Fibroblast of gingiva (primary cell): ENCODE measurements around the gene IFNL4.
A peak's percentile ranks its signal among the peaks of the same experiment; 100 is the strongest.
"Not testable (repeated sequence)": the region's sequence is repeated elsewhere in the genome, so short reads cannot be mapped to it uniquely, and the experiment has no call there.

Source experiments
- DNase-seq: peaks from one replicate; pipeline ENCODE4 v3.0.0-alpha.2; 2011; ENCODE audit warnings: low read depth

Gene IFNL4

DNA sequence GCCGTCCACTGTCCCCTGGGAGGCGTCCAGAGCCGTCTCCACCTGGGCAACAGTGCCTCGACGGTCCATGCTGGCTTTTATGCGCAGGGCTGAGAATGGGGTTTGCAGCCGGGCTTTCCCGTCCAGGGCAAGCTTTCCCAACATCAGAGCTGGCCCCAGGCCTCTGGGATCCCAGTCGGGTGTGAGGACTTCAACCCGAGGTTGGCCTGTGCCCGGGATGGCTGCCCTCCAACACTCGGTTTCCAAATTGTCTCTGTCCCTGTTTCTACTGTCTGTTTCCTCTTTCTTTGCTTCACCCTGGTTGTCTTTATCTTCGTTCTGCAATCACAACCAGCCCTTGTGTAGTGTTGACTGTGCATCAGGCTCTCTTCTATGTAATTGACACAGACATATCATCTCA, at the start of gene IFNL4:
Gene IFNL4 (minus strand): TSS at position 51 of the 400 bp plus-strand sequence.
- DNase-seq: no peak

DNA sequence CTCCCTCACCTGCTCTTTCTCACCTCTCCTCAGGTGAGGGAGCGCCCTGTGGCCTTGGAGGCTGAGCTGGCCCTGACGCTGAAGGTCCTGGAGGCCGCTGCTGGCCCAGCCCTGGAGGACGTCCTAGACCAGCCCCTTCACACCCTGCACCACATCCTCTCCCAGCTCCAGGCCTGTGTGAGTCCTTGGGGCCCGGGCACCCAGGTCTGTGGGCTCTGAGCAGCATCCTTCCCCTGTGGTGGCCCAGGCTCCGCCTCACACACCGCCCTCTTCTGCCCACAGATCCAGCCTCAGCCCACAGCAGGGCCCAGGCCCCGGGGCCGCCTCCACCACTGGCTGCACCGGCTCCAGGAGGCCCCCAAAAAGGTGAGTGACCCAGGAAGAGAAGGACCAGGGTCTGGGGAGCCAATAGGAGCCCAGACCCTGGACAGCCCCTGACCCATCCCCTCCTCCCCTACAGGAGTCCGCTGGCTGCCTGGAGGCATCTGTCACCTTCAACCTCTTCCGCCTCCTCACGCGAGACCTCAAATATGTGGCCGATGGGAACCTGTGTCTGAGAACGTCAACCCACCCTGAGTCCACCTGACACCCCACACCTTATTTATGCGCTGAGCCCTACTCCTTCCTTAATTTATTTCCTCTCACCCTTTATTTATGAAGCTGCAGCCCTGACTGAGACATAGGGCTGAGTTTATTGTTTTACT, 49.4 kb upstream of the IFNL4 start:
- no peak for DNase-seq

- DNase-seq: no peak
Observed at GRCh38 chr19:39296906-39297305, 48.2 kb upstream of the IFNL4 start.

DNA sequence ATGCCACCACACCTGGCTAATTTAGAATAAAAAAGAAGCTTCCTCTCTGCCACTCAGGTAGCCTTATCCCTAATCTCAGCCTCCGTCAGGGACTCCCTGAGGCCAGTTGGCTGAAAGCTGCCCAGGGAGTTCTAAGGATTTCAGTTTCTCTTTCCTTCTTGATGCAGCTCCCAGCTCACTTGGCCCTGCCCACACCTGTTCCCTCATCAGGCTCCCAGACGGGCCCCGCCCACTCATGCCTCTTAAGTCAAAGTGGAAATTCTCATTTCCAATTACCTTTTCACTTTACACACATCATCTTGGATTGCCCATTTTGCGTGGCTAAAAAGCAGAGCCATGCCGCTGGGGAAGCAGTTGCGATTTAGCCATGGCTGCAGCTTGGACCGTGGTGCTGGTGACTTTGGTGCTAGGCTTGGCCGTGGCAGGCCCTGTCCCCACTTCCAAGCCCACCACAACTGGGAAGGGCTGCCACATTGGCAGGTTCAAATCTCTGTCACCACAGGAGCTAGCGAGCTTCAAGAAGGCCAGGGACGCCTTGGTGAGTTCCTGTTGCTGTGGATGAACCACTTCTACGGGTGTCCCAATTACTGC, 47.5 kb upstream of the IFNL4 start, which contains the start of gene IFNL1:
Gene IFNL1 (plus strand): TSS at position 353 of the 591 bp plus-strand sequence. CDS start 15 bp downstream, at position 368.
- DNase-seq: no peak

- no peak for DNase-seq
Observed at GRCh38 chr19:39293394-39293793, 44.7 kb upstream of the IFNL4 start.

- DNase-seq: no peak
Observed at GRCh38 chr19:39284032-39284431, 35.4 kb upstream of the IFNL4 start.

DNA sequence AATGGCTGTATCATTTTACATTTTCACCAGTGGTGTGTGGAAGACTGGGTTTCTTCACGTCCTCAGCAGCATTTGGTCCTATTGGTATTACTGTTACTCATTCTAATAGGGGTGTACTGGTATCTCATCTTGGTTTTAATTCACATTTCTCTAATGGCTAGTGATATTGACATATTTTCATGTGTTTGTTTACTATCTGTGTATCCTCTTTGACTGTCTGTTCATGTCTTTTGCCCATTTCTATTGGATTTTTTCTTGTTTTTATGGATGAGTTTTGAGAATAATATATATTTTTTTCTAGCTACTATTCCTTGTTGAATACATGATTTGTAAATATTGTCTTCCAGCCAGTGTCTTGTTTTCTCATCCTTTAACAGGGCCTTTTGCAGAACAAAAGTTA, 33.4 kb upstream of the IFNL4 start:
- no peak for DNase-seq

GRCh38 chr19:39277598-39277997, 28.9 kb upstream of the IFNL4 start:
- no peak for DNase-seq

- no peak for DNase-seq
Observed at GRCh38 chr19:39276740-39277139, 28.1 kb upstream of the IFNL4 start.

DNA sequence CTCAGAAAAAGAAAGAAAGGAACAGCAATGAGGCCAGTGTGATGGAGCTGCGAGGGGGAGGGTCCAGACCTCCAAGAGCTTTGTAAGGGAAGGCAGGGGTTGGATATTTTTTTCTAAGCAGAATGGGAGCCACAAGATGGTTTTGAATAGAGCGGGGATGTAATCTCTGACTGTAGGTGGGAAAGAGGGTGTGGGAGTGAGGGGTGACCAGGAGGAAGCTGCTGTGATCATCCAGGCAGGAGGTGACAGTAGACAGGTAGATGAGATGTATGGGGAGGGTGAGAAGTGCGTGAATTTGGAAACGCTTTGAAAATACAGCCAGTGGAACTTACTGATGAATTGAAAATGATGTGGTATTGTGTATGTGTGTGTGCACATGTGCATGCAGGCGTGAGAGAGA, 26.9 kb upstream of the IFNL4 start:
- DNase-seq: no peak

GRCh38 chr19:39273859-39274258, 25.2 kb upstream of the IFNL4 start:
- DNase-seq: not testable (repeated sequence)

DNA sequence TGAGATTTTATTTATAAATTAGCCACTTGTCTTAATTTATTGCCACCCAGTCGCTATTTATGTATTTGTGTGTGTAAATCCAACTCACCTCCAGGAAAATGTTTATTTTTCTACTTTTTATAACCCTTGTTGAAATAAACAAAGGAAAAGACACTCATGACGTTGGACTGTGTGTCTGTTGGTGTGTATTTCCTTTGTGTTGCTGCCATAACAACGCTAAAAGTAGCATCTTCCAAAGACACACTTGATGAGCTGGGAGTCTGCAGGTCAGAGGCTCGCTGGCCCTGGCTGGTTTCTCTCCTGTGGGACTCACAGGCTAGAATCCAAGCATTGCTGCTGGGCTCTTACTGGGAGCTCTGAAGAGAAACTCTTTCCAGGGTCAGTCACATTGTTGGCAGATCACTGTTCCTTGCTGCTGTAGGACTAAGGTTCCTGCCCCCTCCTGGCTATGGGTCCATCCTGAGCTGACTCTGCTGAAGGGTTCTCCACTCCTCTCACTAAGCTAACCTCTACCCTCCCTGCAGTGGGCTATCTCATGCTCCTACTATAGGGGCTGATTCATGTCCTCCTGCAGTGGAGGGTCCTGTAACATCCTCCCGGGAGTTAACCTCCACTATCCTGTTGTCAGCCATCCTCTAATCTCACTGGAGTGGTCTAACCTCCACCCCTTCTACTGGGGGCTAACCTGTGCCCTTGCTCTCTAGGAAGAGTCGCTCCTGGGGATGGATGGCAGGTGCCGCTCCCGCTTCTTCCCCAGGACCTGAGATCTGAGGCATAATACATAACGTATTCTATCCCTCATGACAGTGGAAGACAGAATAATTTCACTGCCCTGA, 21.6 kb upstream of the IFNL4 start:
- peak; percentile 4 for DNase-seq

GRCh38 chr19:39269369-39269768, 20.7 kb upstream of the IFNL4 start:
- not testable (repeated sequence) for DNase-seq

DNA sequence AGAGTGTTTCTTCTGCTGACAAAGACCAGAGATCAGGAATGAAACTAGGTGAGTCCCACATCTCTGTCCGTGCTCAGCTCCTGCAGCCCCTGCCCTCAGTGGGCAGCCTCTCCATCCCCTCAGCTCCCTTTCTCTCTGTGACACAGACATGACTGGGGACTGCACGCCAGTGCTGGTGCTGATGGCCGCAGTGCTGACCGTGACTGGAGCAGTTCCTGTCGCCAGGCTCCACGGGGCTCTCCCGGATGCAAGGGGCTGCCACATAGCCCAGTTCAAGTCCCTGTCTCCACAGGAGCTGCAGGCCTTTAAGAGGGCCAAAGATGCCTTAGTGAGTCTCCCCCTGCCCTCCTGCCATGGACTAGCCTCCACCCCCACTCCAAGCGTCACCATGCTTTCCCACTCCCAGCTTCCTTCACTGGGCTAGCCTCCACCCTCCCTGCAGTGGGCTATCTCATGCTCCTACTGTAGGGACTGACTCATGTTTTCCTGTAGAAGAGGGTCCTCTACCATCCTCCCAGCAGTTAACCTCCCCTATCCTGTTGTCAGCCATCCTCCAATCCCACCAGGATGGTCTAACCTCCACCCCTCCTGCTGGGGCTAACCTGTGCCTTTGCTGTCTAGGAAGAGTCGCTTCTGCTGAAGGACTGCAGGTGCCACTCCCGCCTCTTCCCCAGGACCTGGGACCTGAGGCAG, 20.0 kb upstream of the IFNL4 start:
- not testable (repeated sequence) for DNase-seq

GRCh38 chr19:39268085-39268484, 19.4 kb upstream of the IFNL4 start, which contains the start of gene IFNL2:
IFNL2 (plus strand) TSS chr19:39268396; CDS start chr19:39268569, 173 bp downstream.
- not testable (repeated sequence) for DNase-seq

DNA sequence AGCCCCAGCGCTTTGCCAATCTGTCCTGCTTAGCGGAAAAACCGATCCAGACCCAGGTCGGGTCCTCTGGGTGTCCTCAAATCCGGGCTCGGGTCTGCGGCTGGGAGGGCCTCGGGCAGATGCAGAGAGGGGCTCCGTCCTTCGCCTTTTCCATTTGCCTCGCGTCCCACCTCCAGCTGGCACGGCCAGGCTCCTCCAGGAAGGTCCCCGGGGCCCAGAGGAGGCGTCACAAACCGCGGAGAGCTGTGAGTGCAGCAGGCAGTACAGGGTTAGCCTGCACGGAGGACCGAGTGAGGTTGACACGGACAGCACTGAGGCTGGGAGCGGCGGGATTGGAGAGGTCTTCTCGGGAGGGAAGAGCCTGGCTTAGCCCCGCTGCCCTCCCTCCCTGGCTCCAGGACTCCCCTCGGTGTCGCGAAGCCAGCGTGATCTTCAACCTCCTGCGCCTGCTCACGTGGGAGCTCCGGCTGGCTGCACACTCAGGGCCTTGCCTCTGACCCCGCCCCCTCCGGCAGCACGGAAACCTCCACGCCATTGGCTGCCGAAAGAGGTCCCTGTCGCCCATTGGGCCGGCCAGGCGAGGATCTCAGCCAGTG, 16.8 kb upstream of the IFNL4 start:
- no peak for DNase-seq

DNA sequence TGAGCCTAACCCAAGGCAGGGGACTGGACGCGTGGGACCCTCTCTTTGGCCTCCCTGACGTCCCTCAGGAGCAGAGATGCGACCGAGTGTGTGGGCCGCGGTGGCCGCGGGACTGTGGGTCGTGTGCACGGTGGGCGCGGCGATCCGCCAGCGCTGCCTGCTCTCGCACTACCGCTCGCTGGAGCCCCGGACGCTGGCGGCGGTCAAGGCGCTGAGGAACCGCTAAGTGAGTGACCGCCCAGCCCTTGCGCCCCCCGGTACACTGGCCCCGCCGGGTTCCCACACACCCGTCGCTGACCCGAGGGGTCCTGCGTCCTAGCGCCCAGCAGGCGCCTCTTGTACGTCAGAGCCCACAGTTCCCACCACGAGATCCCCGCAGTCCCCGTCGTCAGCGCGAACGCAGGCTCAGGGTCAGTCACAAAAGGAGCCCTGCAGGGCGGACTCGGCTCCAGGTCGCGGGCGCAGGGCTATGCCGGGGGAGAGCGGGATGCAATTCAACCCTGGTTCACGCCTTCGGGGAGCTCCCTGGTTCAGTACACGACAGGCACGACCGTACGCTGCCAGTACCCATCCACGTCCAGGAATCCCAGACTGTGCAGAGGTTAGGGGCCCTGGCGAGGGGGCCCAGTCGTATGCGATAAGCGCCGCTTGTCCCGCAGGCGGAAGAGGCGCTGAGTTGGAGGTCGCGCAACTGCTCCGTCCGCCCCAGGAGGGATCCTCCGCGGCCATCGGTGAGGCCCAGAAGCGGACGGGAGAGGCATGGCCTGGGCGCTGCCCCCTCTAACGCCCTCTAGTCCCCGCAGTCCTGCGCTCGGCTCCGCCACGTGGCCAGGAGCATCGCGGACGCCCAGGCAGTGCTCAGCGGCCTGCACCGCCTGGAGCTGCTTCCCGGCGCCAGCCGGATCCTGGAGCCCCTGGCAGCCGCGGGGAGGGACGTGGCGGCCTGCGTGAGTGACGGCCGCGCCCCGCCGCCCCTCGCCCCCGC, 15.9 kb upstream of the IFNL4 start:
- no peak for DNase-seq

GRCh38 chr19:39263912-39264305, 15.3 kb upstream of the IFNL4 start:
- DNase-seq: no peak

DNA sequence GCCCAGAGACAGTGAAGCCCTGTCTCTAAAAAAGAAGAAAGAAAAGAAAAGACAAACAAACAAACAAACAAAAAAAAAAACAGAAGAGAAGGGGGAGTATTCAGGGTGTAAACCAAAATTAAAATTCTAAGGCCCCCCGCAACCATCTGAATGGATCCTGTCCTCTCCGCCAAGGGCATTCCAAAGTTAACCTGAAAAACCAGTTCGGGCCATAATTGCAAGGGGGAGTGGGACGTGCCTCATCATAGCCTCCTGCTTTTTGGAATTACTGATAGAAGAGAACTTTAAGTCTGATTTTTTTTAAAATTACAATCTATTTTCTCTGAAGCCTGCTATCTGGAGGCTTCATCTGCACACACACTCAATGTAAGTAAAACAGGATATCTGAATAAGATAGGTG, 13.8 kb upstream of the IFNL4 start:
- no peak for DNase-seq

DNA sequence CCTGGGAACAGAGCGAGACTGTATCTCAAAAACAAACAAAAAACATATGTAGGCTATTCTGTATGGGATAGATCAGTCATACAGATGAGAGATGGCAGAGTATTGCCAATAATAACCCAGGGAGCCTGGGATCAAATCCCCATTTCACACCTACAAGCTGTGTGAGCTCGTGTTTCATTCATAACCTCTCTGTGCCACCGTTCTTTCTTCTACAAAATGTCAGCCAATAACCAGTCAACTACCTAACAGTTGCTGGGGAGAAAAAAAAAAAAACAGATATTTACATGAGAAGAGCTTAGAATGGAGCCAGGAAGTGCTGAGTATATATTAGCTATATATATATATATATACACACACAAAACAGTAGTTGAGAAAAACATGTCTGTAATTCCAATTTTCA, 13.0 kb upstream of the IFNL4 start:
- DNase-seq: no peak

GRCh38 chr19:39257227-39257626, 8.6 kb upstream of the IFNL4 start:
- no peak for DNase-seq
